Panc1 (cell line): Measurements from ENCODE around the gene BIVM. TPM values are rescaled to one million over a fixed set of nuclear protein-coding genes. Genes with fewer than 3 reads are reported as not detected.

Experiments
- ATAC-seq: fragments of 200-7000 bp; cut with Tn5 transposase; 2 replicates; pipeline ENCODE4 v1.9.1; 2020; ENCODE audit warnings: mild to moderate bottlenecking, moderate library complexity
- BruUV-seq: library from RNA; stranded (reverse); fragments of 400-500 nt; replicated peaks from 2 replicates; lab custom pipeline; 2021; lab: Mats Ljungman, UMichigan
- CTCF ChIA-PET: fragments of 300-600 bp; sonication (Branson Sonifier 250); formaldehyde crosslinking; loops from one replicate; lab custom pipeline; 2022; ENCODE audit warnings: antibody characterized with exemption; lab: Charles Lee
- POLR2A ChIA-PET: fragments of 300-600 bp; sonication (Branson Sonifier 250); formaldehyde crosslinking; loops from one replicate; lab custom pipeline; 2022; ENCODE audit warnings: antibody characterized with exemption; lab: Charles Lee
- DNase-seq: peaks from one replicate; pipeline ENCODE4 v3.0.0-alpha.2; 2010; ENCODE audit warnings: low read depth, low spot score
- H3K27ac ChIP-seq: 2 replicates; pipeline ENCODE4 v1.5.1; 2011; ENCODE audit warnings: mild to moderate bottlenecking, low read length, inconsistent platforms
- H3K27me3 ChIP-seq: fragments of 200-500 bp; sonication (Bioruptor generic); 2 replicates; pipeline ENCODE4 v1.6.0; 2014; ENCODE audit warnings: low read length, inconsistent platforms; ENCODE audit not compliant: control insufficient read depth, insufficient read depth
- H3K36me3 ChIP-seq: fragments of 200-500 bp; sonication (Bioruptor generic); 2 replicates; pipeline ENCODE4 v1.5.1; 2014; ENCODE audit warnings: inconsistent platforms, mild to moderate bottlenecking, low read length, moderate library complexity; ENCODE audit not compliant: control insufficient read depth, insufficient read depth
- H3K4me1 ChIP-seq: 2 replicates; pipeline ENCODE4 v1.5.1; 2011; ENCODE audit warnings: inconsistent platforms, mild to moderate bottlenecking, low read length, moderate library complexity; ENCODE audit not compliant: control insufficient read depth, insufficient read depth
- H3K4me3 ChIP-seq, 2 experiments: 2 replicates each; pipeline ENCODE4 v1.5.1; 2011 to 2012; ENCODE audit warnings: low read depth in 2 of 2, low read length in 2 of 2, mild to moderate bottlenecking in 2 of 2, inconsistent platforms in 1 of 2, moderate library complexity in 1 of 2
- H3K9me3 ChIP-seq: fragments of 200-500 bp; sonication (Bioruptor generic); 2 replicates; pipeline ENCODE4 v1.5.1; 2014; ENCODE audit warnings: low read depth, mild to moderate bottlenecking, inconsistent platforms, low read length, moderate library complexity; ENCODE audit not compliant: control insufficient read depth, insufficient read depth
- CTCF ChIP-seq: fragments of 450-650 bp; IDR thresholded peaks from 2 replicates; pipeline ENCODE4 v1.5.1; 2017; ENCODE audit warnings: mild to moderate bottlenecking
- POLR2AphosphoS5 ChIP-seq: IDR thresholded peaks from 2 replicates; pipeline ENCODE4 v1.6.1; 2012; ENCODE audit warnings: mild to moderate bottlenecking, low read depth, low read length, moderate library complexity
- SIN3A ChIP-seq: IDR thresholded peaks from 2 replicates; pipeline ENCODE4 v1.6.1; 2012; ENCODE audit warnings: low read depth, mild to moderate bottlenecking, low read length, moderate library complexity, borderline replicate concordance; ENCODE audit not compliant: insufficient read depth
- TCF7L2 ChIP-seq: IDR thresholded peaks from 2 replicates; pipeline ENCODE4 v1.6.1; 2011; ENCODE audit warnings: mild to moderate bottlenecking, low read depth, low read length, inconsistent platforms
- in situ Hi-C: cut with HindIII; loops from 2 replicates; pipeline ENCODE4 v1.10.0; 2016; ENCODE audit warnings: low sequenced_read_pairs, low pct_unique_long_range_greater_than_20kb
- intact Hi-C: fragments of 100-400 bp; cut with micrococcal nuclease; formaldehyde crosslinking; loops from one replicate; pipeline ENCODE4 v1.10.0; 2022; ENCODE audit not compliant: unreplicated experiment
- total RNA-seq: library from RNA; stranded (reverse); gene quantifications from one replicate; pipeline ENCODE4 v1.2.1, GENCODE V29; 2021; ENCODE audit not compliant: unreplicated experiment
- TF ChIP-seq, protein P1 (sequence below), 2 experiments: IDR thresholded peaks; 2 replicates each; pipeline ENCODE4 v1.6.1; 2011 to 2012; ENCODE audit warnings: low read depth in 2 of 2, control low read depth in 1 of 2, low read length in 1 of 2, mild to moderate bottlenecking in 1 of 2, moderate library complexity in 1 of 2; ENCODE audit not compliant: insufficient read depth in 1 of 2

BIVM gene
- total RNA-seq, 1 experiment from 2014 or later: 10.5 TPM

DNA sequence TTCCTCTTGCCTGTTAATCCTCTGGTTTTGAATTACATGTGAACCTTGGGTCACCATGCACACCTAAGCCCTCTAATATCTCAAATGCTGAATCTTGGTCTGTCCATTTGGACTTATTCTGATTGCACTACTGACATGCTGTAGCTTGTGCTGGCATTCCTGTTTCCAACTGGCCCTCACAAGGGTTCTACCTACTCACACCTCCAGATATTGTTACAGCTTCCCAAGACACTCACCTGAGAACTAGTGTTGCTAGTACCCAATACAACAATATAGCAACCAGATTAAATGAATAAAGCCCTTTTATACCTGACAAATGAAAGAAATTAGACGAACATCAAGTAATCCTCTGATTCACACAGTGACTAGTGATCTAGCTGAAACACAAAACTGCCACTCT lies 41.9 kb upstream of the BIVM start:
- no peaks in the 10 kb centered on the region for H3K9me3 ChIP-seq
- H3K27ac ChIP-seq: no peak overlapping the region
- H3K4me3 ChIP-seq: no peak overlapping the region
- ATAC-seq: no peak
- H3K27me3 ChIP-seq: no peaks in the 10 kb centered on the region
- no TSS peak for BruUV-seq
- ChIA-PET CTCF (no interaction called here), POLR2A (no interaction called here)
- in situ Hi-C loops (no loop called here), intact Hi-C loops (no loop called here)
- DNase-seq: no peak
- H3K4me1 ChIP-seq: no peaks in the 10 kb centered on the region
- TF ChIP-seq CTCF: no peak
- H3K36me3 ChIP-seq: no peaks in the 10 kb centered on the region

DNA sequence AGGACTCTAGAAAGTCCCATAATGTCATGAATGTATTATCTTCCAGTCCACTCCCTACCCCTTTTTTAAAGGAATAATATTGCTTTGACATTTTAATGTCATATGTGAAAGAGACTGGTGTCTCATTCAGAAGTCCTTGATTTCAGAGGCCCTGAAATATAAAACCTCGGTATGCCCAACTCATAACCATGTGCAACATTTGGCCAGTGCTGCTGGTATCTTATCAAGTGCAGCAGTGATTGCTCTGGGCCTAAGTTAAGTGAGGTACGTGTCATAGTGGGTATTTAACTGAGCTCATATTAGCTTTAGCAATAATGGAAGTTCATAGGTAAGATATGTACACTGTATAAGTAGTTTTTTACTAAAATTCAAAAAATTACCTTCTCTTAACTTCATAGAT lies 40.1 kb upstream of the BIVM start:
- in situ Hi-C loops: no loop called here
- ChIA-PET CTCF (no interaction called here), POLR2A (no interaction called here)
- no TSS peak for BruUV-seq
- DNase-seq (no peak), ATAC-seq (no peak)
- Histone ChIP-seq H3K27ac (no peak overlapping the region), H3K9me3 (no peaks in the 10 kb centered on the region), H3K4me3 (no peak overlapping the region), H3K27me3 (no peaks in the 10 kb centered on the region), H3K4me1 (no peaks in the 10 kb centered on the region), H3K36me3 (no peaks in the 10 kb centered on the region)
- TF ChIP-seq, protein P1, sequence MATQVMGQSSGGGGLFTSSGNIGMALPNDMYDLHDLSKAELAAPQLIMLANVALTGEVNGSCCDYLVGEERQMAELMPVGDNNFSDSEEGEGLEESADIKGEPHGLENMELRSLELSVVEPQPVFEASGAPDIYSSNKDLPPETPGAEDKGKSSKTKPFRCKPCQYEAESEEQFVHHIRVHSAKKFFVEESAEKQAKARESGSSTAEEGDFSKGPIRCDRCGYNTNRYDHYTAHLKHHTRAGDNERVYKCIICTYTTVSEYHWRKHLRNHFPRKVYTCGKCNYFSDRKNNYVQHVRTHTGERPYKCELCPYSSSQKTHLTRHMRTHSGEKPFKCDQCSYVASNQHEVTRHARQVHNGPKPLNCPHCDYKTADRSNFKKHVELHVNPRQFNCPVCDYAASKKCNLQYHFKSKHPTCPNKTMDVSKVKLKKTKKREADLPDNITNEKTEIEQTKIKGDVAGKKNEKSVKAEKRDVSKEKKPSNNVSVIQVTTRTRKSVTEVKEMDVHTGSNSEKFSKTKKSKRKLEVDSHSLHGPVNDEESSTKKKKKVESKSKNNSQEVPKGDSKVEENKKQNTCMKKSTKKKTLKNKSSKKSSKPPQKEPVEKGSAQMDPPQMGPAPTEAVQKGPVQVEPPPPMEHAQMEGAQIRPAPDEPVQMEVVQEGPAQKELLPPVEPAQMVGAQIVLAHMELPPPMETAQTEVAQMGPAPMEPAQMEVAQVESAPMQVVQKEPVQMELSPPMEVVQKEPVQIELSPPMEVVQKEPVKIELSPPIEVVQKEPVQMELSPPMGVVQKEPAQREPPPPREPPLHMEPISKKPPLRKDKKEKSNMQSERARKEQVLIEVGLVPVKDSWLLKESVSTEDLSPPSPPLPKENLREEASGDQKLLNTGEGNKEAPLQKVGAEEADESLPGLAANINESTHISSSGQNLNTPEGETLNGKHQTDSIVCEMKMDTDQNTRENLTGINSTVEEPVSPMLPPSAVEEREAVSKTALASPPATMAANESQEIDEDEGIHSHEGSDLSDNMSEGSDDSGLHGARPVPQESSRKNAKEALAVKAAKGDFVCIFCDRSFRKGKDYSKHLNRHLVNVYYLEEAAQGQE (IDR thresholded peaks at IDR 0.05; ENCODE audit: insufficient read depth in 1 of 2, low read depth in 2 of 2, low read length in 1 of 2): no peak
- TF ChIP-seq CTCF (no peak), TCF7L2 (no peak), SIN3A (no peak), POLR2AphosphoS5 (no peak)
- intact Hi-C loops: no loop called here

DNA sequence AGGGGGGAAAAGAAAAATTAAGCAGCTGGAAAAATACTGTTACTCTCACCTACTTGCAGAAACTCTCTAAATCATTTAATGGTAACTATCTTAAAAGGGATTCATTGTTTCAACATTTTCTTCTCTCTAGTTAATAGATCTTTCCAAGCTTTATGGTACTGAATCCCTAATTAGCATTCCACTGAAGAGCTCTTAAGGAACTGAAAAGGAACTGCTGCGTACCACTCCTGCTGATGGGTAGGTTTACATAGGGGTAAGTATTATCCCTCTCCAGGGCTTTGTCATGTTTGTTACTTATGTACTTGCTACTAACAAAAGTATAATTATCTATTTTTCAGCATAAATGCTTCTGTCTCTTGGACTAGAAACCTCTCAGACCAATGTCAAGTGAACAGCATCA lies 37.8 kb upstream of the BIVM start:
- no peak overlapping the region for H3K27ac ChIP-seq
- in situ Hi-C loops (no loop called here), intact Hi-C loops (no loop called here)
- H3K9me3 ChIP-seq: no peaks in the 10 kb centered on the region
- no peaks in the 10 kb centered on the region for H3K27me3 ChIP-seq
- no peaks in the 10 kb centered on the region for H3K4me1 ChIP-seq
- no peak overlapping the region for H3K4me3 ChIP-seq
- ATAC-seq (no peak), DNase-seq (no peak)
- CTCF ChIA-PET: interaction anchor here (1.1 kb wide), 1 partner anchor 56 kb away, joined by 12 read pairs; no protein-coding TSS in a partner anchor
- no peaks in the 10 kb centered on the region; the same call in 1 of the 2 replicates for H3K36me3 ChIP-seq
- POLR2A ChIA-PET: no interaction called here
- no TSS peak for BruUV-seq
- no peak for TF ChIP-seq TCF7L2
- TF ChIP-seq CTCF: no peak
- TF ChIP-seq, protein P1 (IDR thresholded peaks at IDR 0.05; ENCODE audit: insufficient read depth in 1 of 2, low read depth in 2 of 2, low read length in 1 of 2): no peak
- TF ChIP-seq SIN3A: no peak
- no peak for TF ChIP-seq POLR2AphosphoS5
